IMR-90 (cell line): ENCODE data around the gene STRA6. TPM values are rescaled to one million over a fixed set of nuclear protein-coding genes. Genes with fewer than 3 reads are reported as not detected.

Source experiments
- ATAC-seq: fragments of 200-7000 bp; cut with Tn5 transposase; 2 replicates; pipeline ENCODE4 v1.9.1; 2020; ENCODE audit warnings: low read depth, mild to moderate bottlenecking, moderate library complexity
- BruUV-seq: library from RNA; stranded (reverse); fragments of 400-500 nt; replicated peaks from 2 replicates; lab custom pipeline; 2021; lab: Mats Ljungman, UMichigan
- CTCF ChIA-PET: fragments of 300-600 bp; formaldehyde crosslinking; extraction: SDS; loops from one replicate; lab custom pipeline; 2021; ENCODE audit warnings: antibody characterized with exemption; lab: Yijun Ruan, JAX
- POLR2A ChIA-PET: fragments of 300-600 bp; sonication (Branson Sonifier 250); formaldehyde crosslinking; loops from one replicate; lab custom pipeline; 2022; ENCODE audit warnings: antibody characterized with exemption; ENCODE audit not compliant: unreplicated experiment; lab: Charles Lee
- DNase-seq: peaks from one replicate; pipeline ENCODE4 v3.0.0; 2013
- H2AFZ ChIP-seq: replicated peaks from 2 replicates; pipeline ENCODE3; 2013; ENCODE audit warnings: low read length, mild to moderate bottlenecking; ENCODE audit not compliant: poor library complexity
- H2AK5ac ChIP-seq: 2 replicates; pipeline ENCODE4 v1.6.1; 2013; ENCODE audit warnings: low read depth, low read length, inconsistent platforms
- H2AK9ac ChIP-seq: replicated peaks from 2 replicates; pipeline ENCODE3; 2013; ENCODE audit warnings: mild to moderate bottlenecking, low read depth, low read length, moderate library complexity; ENCODE audit not compliant: poor library complexity
- H2BK120ac ChIP-seq: 2 replicates; pipeline ENCODE4 v1.6.1; 2013; ENCODE audit warnings: low read depth, low read length, inconsistent platforms
- H2BK15ac ChIP-seq: 3 replicates; pipeline ENCODE4 v1.6.1; 2013; ENCODE audit warnings: low read depth, low read length, inconsistent platforms
- H2BK20ac ChIP-seq: 2 replicates; pipeline ENCODE4 v1.6.1; 2013; ENCODE audit warnings: low read depth, mild to moderate bottlenecking, inconsistent platforms, low read length, moderate library complexity
- H2BK5ac ChIP-seq: 2 replicates; pipeline ENCODE4 v1.6.1; 2013; ENCODE audit warnings: mild to moderate bottlenecking, low read depth, low read length, inconsistent platforms; ENCODE audit not compliant: poor library complexity, severe bottlenecking
- H3K14ac ChIP-seq: replicated peaks from 2 replicates; pipeline ENCODE4 v1.6.1; 2013; ENCODE audit warnings: low read depth, low read length, inconsistent platforms
- H3K18ac ChIP-seq: 2 replicates; pipeline ENCODE4 v1.6.1; 2013; ENCODE audit warnings: low read depth, low read length, control low read depth
- H3K23ac ChIP-seq: 2 replicates; pipeline ENCODE4 v1.6.1; 2013; ENCODE audit warnings: low read depth, low read length, inconsistent platforms
- H3K27ac ChIP-seq: 2 replicates; pipeline ENCODE4 v1.5.1; 2013; ENCODE audit warnings: mild to moderate bottlenecking, control low read depth, low read length; ENCODE audit not compliant: insufficient read depth
- H3K27me3 ChIP-seq: 2 replicates; pipeline ENCODE4 v1.6.1; 2013; ENCODE audit warnings: low read length; ENCODE audit not compliant: control insufficient read depth, insufficient read depth
- H3K36me3 ChIP-seq: 2 replicates; pipeline ENCODE4 v1.6.1; 2013; ENCODE audit warnings: low read length, mixed read lengths; ENCODE audit not compliant: control insufficient read depth, insufficient read depth
- H3K4ac ChIP-seq: 2 replicates; pipeline ENCODE4 v1.6.1; 2013; ENCODE audit warnings: low read depth, low read length, inconsistent platforms
- H3K4me1 ChIP-seq: 2 replicates; pipeline ENCODE4 v1.6.1; 2013; ENCODE audit warnings: low read length, mixed read lengths; ENCODE audit not compliant: control insufficient read depth, insufficient read depth
- H3K4me2 ChIP-seq: 2 replicates; pipeline ENCODE4 v1.6.1; 2013; ENCODE audit warnings: low read depth, mild to moderate bottlenecking, control low read depth, low read length, moderate library complexity
- H3K4me3 ChIP-seq: 2 replicates; pipeline ENCODE4 v1.5.1; 2013; ENCODE audit warnings: low read depth, mild to moderate bottlenecking, control low read depth, low read length, moderate library complexity; ENCODE audit not compliant: insufficient read depth
- H3K56ac ChIP-seq: 2 replicates; pipeline ENCODE4 v1.6.1; 2013; ENCODE audit warnings: low read length, inconsistent platforms; ENCODE audit not compliant: insufficient read depth; ENCODE audit errors: extremely low read depth
- H3K79me1 ChIP-seq, 2 experiments: 2 replicates each; pipeline ENCODE4 v1.6.1; 2013; ENCODE audit warnings: low read length in 2 of 2, inconsistent platforms in 1 of 2, low read depth in 1 of 2
- H3K9ac ChIP-seq: 2 replicates; pipeline ENCODE4 v1.6.1; 2013; ENCODE audit warnings: low read depth, low read length, control low read depth
- H3K9me1 ChIP-seq: 2 replicates; pipeline ENCODE4 v1.6.1; 2013; ENCODE audit warnings: low read length, inconsistent platforms; ENCODE audit not compliant: insufficient read depth
- H3K9me3 ChIP-seq: 2 replicates; pipeline ENCODE4 v1.6.1; 2013; ENCODE audit warnings: low read length; ENCODE audit not compliant: control insufficient read depth, insufficient read depth
- H4K20me1 ChIP-seq: 2 replicates; pipeline ENCODE4 v1.6.1; 2013; ENCODE audit warnings: low read length, inconsistent platforms; ENCODE audit not compliant: insufficient read depth
- H4K5ac ChIP-seq: 2 replicates; pipeline ENCODE4 v1.6.1; 2013; ENCODE audit warnings: mild to moderate bottlenecking, low read depth, low read length, control low read depth
- H4K8ac ChIP-seq, 2 experiments: 2 replicates each; pipeline ENCODE4 v1.6.1; 2013; ENCODE audit warnings: low read depth in 2 of 2, low read length in 2 of 2, control low read depth in 1 of 2, inconsistent platforms in 1 of 2
- H4K91ac ChIP-seq: 2 replicates; pipeline ENCODE4 v1.6.1; 2013; ENCODE audit warnings: low read depth, low read length, inconsistent platforms; ENCODE audit not compliant: insufficient read depth
- BHLHE40 ChIP-seq: fragments of 150-350 bp; IDR thresholded peaks from 2 replicates; pipeline ENCODE4 v1.6.1; 2016; ENCODE audit warnings: mild to moderate bottlenecking, low read depth, low read length
- CEBPB ChIP-seq: IDR thresholded peaks from 2 replicates; pipeline ENCODE4 v1.6.1; 2012; ENCODE audit warnings: low read depth, low read length, improper control_type of control experiment
- FOS ChIP-seq: fragments of 150-350 bp; IDR thresholded peaks from 2 replicates; pipeline ENCODE4 v1.6.1; 2016; ENCODE audit warnings: low read depth, low read length
- MAFK ChIP-seq: IDR thresholded peaks from 2 replicates; pipeline ENCODE4 v1.6.1; 2012; ENCODE audit warnings: low read depth, low read length, improper control_type of control experiment
- MAZ ChIP-seq: IDR thresholded peaks from 2 replicates; pipeline ENCODE4 v1.6.1; 2012; ENCODE audit warnings: low read depth, mild to moderate bottlenecking, low read length, improper control_type of control experiment, moderate library complexity, borderline replicate concordance
- MXI1 ChIP-seq: IDR thresholded peaks from 2 replicates; pipeline ENCODE4 v1.6.1; 2012; ENCODE audit warnings: low read depth, mild to moderate bottlenecking, low read length, moderate library complexity, borderline replicate concordance
- NFE2L2 ChIP-seq: fragments of 150-350 bp; IDR thresholded peaks from 2 replicates; pipeline ENCODE4 v1.6.1; 2016; ENCODE audit warnings: low read depth, mild to moderate bottlenecking, low read length
- POLR2A ChIP-seq: IDR thresholded peaks from 2 replicates; pipeline ENCODE4 v1.6.1; 2012; ENCODE audit warnings: mild to moderate bottlenecking, low read depth, low read length
- RCOR1 ChIP-seq: IDR thresholded peaks from 2 replicates; pipeline ENCODE4 v1.6.1; 2012; ENCODE audit warnings: mild to moderate bottlenecking, low read length, improper control_type of control experiment; ENCODE audit not compliant: insufficient replicate concordance
- RFX5 ChIP-seq: IDR thresholded peaks from 2 replicates; pipeline ENCODE4 v1.8.0; 2012; ENCODE audit warnings: low read depth, mild to moderate bottlenecking, low read length, moderate library complexity
- SMC3 ChIP-seq: fragments of 150-350 bp; IDR thresholded peaks from 2 replicates; pipeline ENCODE4 v1.6.1; 2016; ENCODE audit warnings: low read depth, mild to moderate bottlenecking, antibody characterized with exemption, low read length, moderate library complexity
- WGBS, 2 experiments: methylation state at CpG; one replicate each; pipeline versions ENCODE4 v1.1.5 to v1.1.7; 2013; ENCODE audit warnings: missing lambda C conversion rate in 2 of 2; ENCODE audit not compliant: insufficient read length in 1 of 2; ENCODE audit errors: extremely low coverage in 2 of 2; 5-methylcytosine and 5-hydroxymethylcytosine counted together
- dilution Hi-C: fragments of 300-500 bp; cut with HindIII; formaldehyde crosslinking; loops from one replicate; pipeline ENCODE4 v1.14.3; 2018; ENCODE audit warnings: low sequenced_read_pairs; ENCODE audit not compliant: unreplicated experiment
- in situ Hi-C: fragments of 300-500 bp; cut with MboI; formaldehyde crosslinking; loops from 3 replicates; pipeline ENCODE4 v1.14.3; 2019; ENCODE audit warnings: low sequenced_read_pairs, inconsistent platforms, mixed read lengths
- intact Hi-C: fragments of 100-400 bp; cut with micrococcal nuclease; formaldehyde crosslinking; loops from 2 replicates; pipeline ENCODE4 v1.10.0; 2022
- polyA plus RNA-seq, 3 experiments: library from polyadenylated mRNA; depleted of rRNA; stranded (reverse); fragments of >200 nt; gene quantifications; 2 replicates each; pipeline ENCODE4 v1.2.3, GENCODE V29; 2012; ENCODE audit warnings: low replicate concordance in 1 of 3
- total RNA-seq: library from RNA; depleted of rRNA; stranded (reverse); fragments of >200 nt; gene quantifications from 2 replicates; pipeline ENCODE4 v1.2.3, GENCODE V29; 2012
- TF ChIP-seq, protein P1 (sequence below): fragments of 150-350 bp; IDR thresholded peaks from 2 replicates; pipeline ENCODE4 v1.6.1; 2016; ENCODE audit warnings: low read depth, mild to moderate bottlenecking, low read length, moderate library complexity, borderline replicate concordance
- TF ChIP-seq, protein P2 (sequence below): fragments of 150-350 bp; IDR thresholded peaks from 2 replicates; pipeline ENCODE4 v1.6.1; 2017; ENCODE audit warnings: mild to moderate bottlenecking, antibody characterized with exemption, low read length, low read depth
- TF ChIP-seq, protein P3 (sequence below): conservative IDR thresholded peaks from 2 replicates; pipeline ENCODE4 v1.5.1; 2012; ENCODE audit warnings: mild to moderate bottlenecking, low read depth, low read length, improper control_type of control experiment

Gene STRA6
- total and polyA plus RNA-seq, 2 of the 4 experiments (the other 2 are of a cell fraction) = 0.17 TPM; not detected in 1

DNA sequence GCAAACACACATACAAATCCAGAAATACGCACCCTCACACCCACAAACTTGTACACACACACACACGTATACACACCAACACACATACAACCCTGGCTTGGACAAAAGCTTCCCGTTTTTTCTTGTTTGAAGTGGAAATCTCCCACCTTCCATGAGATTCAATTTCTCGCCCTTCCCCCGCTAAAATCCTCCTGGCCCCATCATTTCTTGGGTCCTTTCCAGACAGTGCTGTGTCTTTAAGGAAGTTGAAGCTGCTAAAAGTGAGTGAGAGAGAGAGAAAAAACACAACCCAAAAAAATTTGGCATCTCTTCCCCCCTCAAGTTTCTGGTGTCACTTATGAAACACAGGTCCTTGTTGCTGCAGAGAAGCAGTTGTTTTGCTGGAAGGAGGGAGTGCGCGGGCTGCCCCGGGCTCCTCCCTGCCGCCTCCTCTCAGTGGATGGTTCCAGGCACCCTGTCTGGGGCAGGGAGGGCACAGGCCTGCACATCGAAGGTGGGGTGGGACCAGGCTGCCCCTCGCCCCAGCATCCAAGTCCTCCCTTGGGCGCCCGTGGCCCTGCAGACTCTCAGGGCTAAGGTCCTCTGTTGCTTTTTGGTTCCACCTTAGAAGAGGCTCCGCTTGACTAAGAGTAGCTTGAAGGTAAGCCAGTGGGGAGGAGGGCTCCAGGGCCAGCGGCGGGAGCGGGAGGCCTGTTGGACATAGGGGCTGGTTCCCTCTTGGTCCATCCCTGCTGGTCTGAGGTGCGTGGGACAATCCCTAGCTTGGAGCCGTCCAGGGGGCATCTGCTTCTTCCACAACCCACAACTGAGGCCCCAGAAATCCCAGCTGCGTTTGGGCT is 29.0 kb downstream of the STRA6 start, which contains the start of gene ISLR:
ISLR (plus strand) TSS at position 331 of the 839 bp plus-strand sequence. CDS start 1,149 bp downstream, outside the sequence.
- Histone ChIP-seq H2BK20ac (no peak within 1 kb of the TSS), H2AK9ac (no peak within 1 kb of the TSS), H3K4me3 (no peak within 1 kb of the TSS), H3K9me3 (no peaks in the 10 kb centered on the region), H2BK15ac (no peak within 1 kb of the TSS), H4K5ac (peak within 1 kb of the TSS; percentile 48; the same call in 1 of the 2 replicates), H3K4me1 (peaks cover 23% of the 10 kb centered on the region), H3K27ac (no peak within 1 kb of the TSS), H2AK5ac (no peak within 1 kb of the TSS), H3K79me1 (no peaks in the 10 kb centered on the region), H2BK120ac (no peak within 1 kb of the TSS), H3K14ac (no peak within 1 kb of the TSS), H2BK5ac (no peak within 1 kb of the TSS), H3K9ac (no peak within 1 kb of the TSS), H4K8ac (peak within 1 kb of the TSS in 1 of 2 experiments; percentile 6; a peak in 1 of 4 replicates), H3K36me3 (no peaks in the 10 kb centered on the region), H2AFZ (peak within 1 kb of the TSS; percentile 59), H3K9me1 (peaks cover 13% of the 10 kb centered on the region), H4K91ac (no peak within 1 kb of the TSS), H3K27me3 (peaks cover 26% of the 10 kb centered on the region), H3K56ac (no peak within 1 kb of the TSS), H3K18ac (no peak within 1 kb of the TSS), H3K4ac (no peak within 1 kb of the TSS; the same call in 1 of the 2 replicates), H4K20me1 (peaks cover 6% of the 10 kb centered on the region; the same call in 1 of the 2 replicates), H3K23ac (no peak within 1 kb of the TSS), H3K4me2 (no peak within 1 kb of the TSS; the same call in 1 of the 2 replicates)
- CTCF ChIA-PET = interaction anchor here (0.6 kb wide), 1 partner anchor 37 kb away, joined by 3 read pairs; no protein-coding TSS in a partner anchor
- peak; percentile 8 for DNase-seq
- in situ Hi-C loops = no loop called here
- BruUV-seq = no TSS peak
- intact Hi-C loops = no loop called here
- POLR2A ChIA-PET = no interaction called here
- dilution Hi-C loops = no loop called here
- ATAC-seq = 0 out of 2 replicates have a peak, but pooled peaks have one; percentile 23
- WGBS, 2 experiments = 42% methylated on average over 7 of the region's 20 CpGs; no CpG with 5 or more reads in 1 of the 2 experiments
- no peak for TF ChIP-seq RCOR1
- no peak for TF ChIP-seq FOS
- no peak for TF ChIP-seq POLR2A
- TF ChIP-seq RFX5 = no peak
- no peak for TF ChIP-seq CEBPB
- TF ChIP-seq, protein P1, sequence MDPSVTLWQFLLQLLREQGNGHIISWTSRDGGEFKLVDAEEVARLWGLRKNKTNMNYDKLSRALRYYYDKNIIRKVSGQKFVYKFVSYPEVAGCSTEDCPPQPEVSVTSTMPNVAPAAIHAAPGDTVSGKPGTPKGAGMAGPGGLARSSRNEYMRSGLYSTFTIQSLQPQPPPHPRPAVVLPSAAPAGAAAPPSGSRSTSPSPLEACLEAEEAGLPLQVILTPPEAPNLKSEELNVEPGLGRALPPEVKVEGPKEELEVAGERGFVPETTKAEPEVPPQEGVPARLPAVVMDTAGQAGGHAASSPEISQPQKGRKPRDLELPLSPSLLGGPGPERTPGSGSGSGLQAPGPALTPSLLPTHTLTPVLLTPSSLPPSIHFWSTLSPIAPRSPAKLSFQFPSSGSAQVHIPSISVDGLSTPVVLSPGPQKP = no peak
- TF ChIP-seq SMC3 = no peak
- TF ChIP-seq, protein P2, sequence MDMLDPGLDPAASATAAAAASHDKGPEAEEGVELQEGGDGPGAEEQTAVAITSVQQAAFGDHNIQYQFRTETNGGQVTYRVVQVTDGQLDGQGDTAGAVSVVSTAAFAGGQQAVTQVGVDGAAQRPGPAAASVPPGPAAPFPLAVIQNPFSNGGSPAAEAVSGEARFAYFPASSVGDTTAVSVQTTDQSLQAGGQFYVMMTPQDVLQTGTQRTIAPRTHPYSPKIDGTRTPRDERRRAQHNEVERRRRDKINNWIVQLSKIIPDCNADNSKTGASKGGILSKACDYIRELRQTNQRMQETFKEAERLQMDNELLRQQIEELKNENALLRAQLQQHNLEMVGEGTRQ = no peak
- no peak for TF ChIP-seq MAZ
- TF ChIP-seq MAFK = no peak
- TF ChIP-seq, protein P3, sequence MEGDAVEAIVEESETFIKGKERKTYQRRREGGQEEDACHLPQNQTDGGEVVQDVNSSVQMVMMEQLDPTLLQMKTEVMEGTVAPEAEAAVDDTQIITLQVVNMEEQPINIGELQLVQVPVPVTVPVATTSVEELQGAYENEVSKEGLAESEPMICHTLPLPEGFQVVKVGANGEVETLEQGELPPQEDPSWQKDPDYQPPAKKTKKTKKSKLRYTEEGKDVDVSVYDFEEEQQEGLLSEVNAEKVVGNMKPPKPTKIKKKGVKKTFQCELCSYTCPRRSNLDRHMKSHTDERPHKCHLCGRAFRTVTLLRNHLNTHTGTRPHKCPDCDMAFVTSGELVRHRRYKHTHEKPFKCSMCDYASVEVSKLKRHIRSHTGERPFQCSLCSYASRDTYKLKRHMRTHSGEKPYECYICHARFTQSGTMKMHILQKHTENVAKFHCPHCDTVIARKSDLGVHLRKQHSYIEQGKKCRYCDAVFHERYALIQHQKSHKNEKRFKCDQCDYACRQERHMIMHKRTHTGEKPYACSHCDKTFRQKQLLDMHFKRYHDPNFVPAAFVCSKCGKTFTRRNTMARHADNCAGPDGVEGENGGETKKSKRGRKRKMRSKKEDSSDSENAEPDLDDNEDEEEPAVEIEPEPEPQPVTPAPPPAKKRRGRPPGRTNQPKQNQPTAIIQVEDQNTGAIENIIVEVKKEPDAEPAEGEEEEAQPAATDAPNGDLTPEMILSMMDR = no peak
- TF ChIP-seq BHLHE40 = no peak
- no peak for TF ChIP-seq NFE2L2
- no peak for TF ChIP-seq MXI1
